H9 (cell line): Measurements from ENCODE around the gene ROBO2. TPM values are rescaled to one million over a fixed set of nuclear protein-coding genes. Genes with fewer than 3 reads are reported as not detected.

ENCODE experiments used
- DNase-seq: peaks from one replicate; pipeline ENCODE4 v3.0.0-alpha.2; 2017
- H2AFZ ChIP-seq: one replicate; pipeline ENCODE4 v1.6.1; 2013; ENCODE audit warnings: mild to moderate bottlenecking, low read length, control low read depth, moderate library complexity
- H2AK5ac ChIP-seq: 2 replicates; pipeline ENCODE4 v1.6.1; 2013; ENCODE audit warnings: low read length, control low read depth, mixed read lengths; ENCODE audit not compliant: insufficient read length
- H2BK120ac ChIP-seq: one replicate; pipeline ENCODE4 v1.6.1; 2013; ENCODE audit warnings: low read depth, mild to moderate bottlenecking, low read length, control low read depth, inconsistent platforms; ENCODE audit not compliant: poor library complexity, severe bottlenecking
- H2BK12ac ChIP-seq: 2 replicates; pipeline ENCODE4 v1.6.1; 2013; ENCODE audit warnings: low read length, control low read depth, mixed read lengths, low read depth; ENCODE audit not compliant: insufficient read length
- H2BK15ac ChIP-seq: 2 replicates; pipeline ENCODE4 v1.6.1; 2013; ENCODE audit warnings: low read depth, low read length, control low read depth
- H2BK20ac ChIP-seq: one replicate; pipeline ENCODE4 v1.6.1; 2013; ENCODE audit warnings: low read depth, mild to moderate bottlenecking, low read length, control low read depth, inconsistent platforms; ENCODE audit not compliant: poor library complexity, severe bottlenecking
- H2BK5ac ChIP-seq: 2 replicates; pipeline ENCODE4 v1.6.1; 2013; ENCODE audit warnings: low read length, control low read depth, mixed read lengths; ENCODE audit not compliant: insufficient read length
- H3K14ac ChIP-seq: 2 replicates; pipeline ENCODE4 v1.6.1; 2013; ENCODE audit warnings: low read length, control low read depth; ENCODE audit not compliant: insufficient read depth
- H3K18ac ChIP-seq: 2 replicates; pipeline ENCODE4 v1.6.1; 2013; ENCODE audit warnings: low read depth, mild to moderate bottlenecking, mixed read lengths, low read length, control low read depth; ENCODE audit not compliant: insufficient read length
- H3K23ac ChIP-seq: 2 replicates; pipeline ENCODE4 v1.6.1; 2013; ENCODE audit warnings: low read length, control low read depth, mixed read lengths, low read depth; ENCODE audit not compliant: insufficient read length
- H3K23me2 ChIP-seq: 2 replicates; pipeline ENCODE4 v1.6.1; 2013; ENCODE audit warnings: low read depth, mild to moderate bottlenecking, mixed read lengths, low read length, control low read depth; ENCODE audit not compliant: insufficient read length, poor library complexity, severe bottlenecking
- H3K27ac ChIP-seq: 2 replicates; pipeline ENCODE4 v1.5.1; 2013; ENCODE audit warnings: low read length, control low read depth, mixed read lengths, low read depth; ENCODE audit not compliant: insufficient read length
- H3K27me3 ChIP-seq: 2 replicates; pipeline ENCODE4 v1.6.1; 2013; ENCODE audit warnings: low read length, control low read depth, inconsistent platforms; ENCODE audit not compliant: insufficient read depth
- H3K4ac ChIP-seq: 2 replicates; pipeline ENCODE4 v1.6.1; 2013; ENCODE audit warnings: low read depth, mild to moderate bottlenecking, control low read depth, inconsistent platforms, low read length, moderate library complexity
- H3K4me1 ChIP-seq: 2 replicates; pipeline ENCODE4 v1.6.1; 2013; ENCODE audit warnings: low read length, control low read depth, inconsistent platforms; ENCODE audit not compliant: insufficient read depth
- H3K4me2 ChIP-seq: 2 replicates; pipeline ENCODE4 v1.6.1; 2013; ENCODE audit warnings: low read length, control low read depth, mixed read lengths; ENCODE audit not compliant: insufficient read length, insufficient read depth
- H3K56ac ChIP-seq: 2 replicates; pipeline ENCODE4 v1.6.1; 2013; ENCODE audit warnings: low read depth, mild to moderate bottlenecking, mixed read lengths, low read length, control low read depth; ENCODE audit not compliant: insufficient read length
- H3K79me1 ChIP-seq: 2 replicates; pipeline ENCODE4 v1.6.1; 2013; ENCODE audit warnings: low read depth, mild to moderate bottlenecking, moderate library complexity, low read length, control low read depth, inconsistent platforms; ENCODE audit not compliant: insufficient read depth, poor library complexity, severe bottlenecking
- H3K79me2 ChIP-seq: 2 replicates; pipeline ENCODE4 v1.6.1; 2013; ENCODE audit warnings: low read length, control low read depth, inconsistent platforms; ENCODE audit not compliant: insufficient read depth
- H3K9ac ChIP-seq: 2 replicates; pipeline ENCODE4 v1.6.1; 2013; ENCODE audit warnings: low read length, control low read depth, mixed read lengths; ENCODE audit not compliant: insufficient read length; ENCODE audit errors: extremely low read depth
- H3K9me3 ChIP-seq: one replicate; pipeline ENCODE4 v1.6.1; 2013; ENCODE audit warnings: low read depth, low read length, inconsistent platforms; ENCODE audit not compliant: control insufficient read depth
- H3T11ph ChIP-seq: one replicate; pipeline ENCODE4 v1.6.1; 2013; ENCODE audit warnings: mild to moderate bottlenecking, low read length, control low read depth, inconsistent platforms
- H4K20me1 ChIP-seq: one replicate; pipeline ENCODE4 v1.6.1; 2013; ENCODE audit not compliant: control insufficient read depth, insufficient read length, insufficient read depth
- H4K5ac ChIP-seq: 2 replicates; pipeline ENCODE4 v1.6.1; 2013; ENCODE audit warnings: low read depth, mild to moderate bottlenecking, mixed read lengths, low read length, control low read depth; ENCODE audit not compliant: insufficient read length
- H4K8ac ChIP-seq: replicated peaks from 2 replicates; pipeline ENCODE4 v1.6.1; 2013; ENCODE audit warnings: low read length, control low read depth, mixed read lengths, low read depth; ENCODE audit not compliant: insufficient read length
- H4K91ac ChIP-seq: 2 replicates; pipeline ENCODE4 v1.6.1; 2013; ENCODE audit warnings: low read depth, mild to moderate bottlenecking, moderate library complexity, mixed read lengths, low read length, control low read depth; ENCODE audit not compliant: insufficient read length
- H3K27ac Mint-ChIP-seq, 3 experiments: 2 replicates in 2 of 3; 3 replicates in 1 of 3; pipeline ENCODE4 v1.8.0; 2020 to 2021; ENCODE audit warnings: mixed read lengths in 3 of 3, mild to moderate bottlenecking in 1 of 3, moderate library complexity in 1 of 3
- H3K27me3 Mint-ChIP-seq: 2 replicates; pipeline ENCODE4 v1.8.0; 2021; ENCODE audit warnings: low read depth, mild to moderate bottlenecking, moderate library complexity, mixed read lengths
- H3K36me3 Mint-ChIP-seq, 3 experiments: 2 replicates in 2 of 3; 3 replicates in 1 of 3; pipeline ENCODE4 v1.8.0; 2020 to 2021; ENCODE audit warnings: low read depth in 3 of 3, mixed read lengths in 3 of 3; ENCODE audit not compliant: insufficient read depth in 1 of 3
- H3K4me1 Mint-ChIP-seq, 2 experiments: 2 replicates each; pipeline ENCODE4 v1.8.0; 2020; ENCODE audit warnings: mixed read lengths in 2 of 2
- H3K4me3 Mint-ChIP-seq, 2 experiments: 2 replicates in 1 of 2; 3 replicates in 1 of 2; pipeline ENCODE4 v1.8.0; 2020 to 2021; ENCODE audit warnings: mild to moderate bottlenecking in 2 of 2, mixed read lengths in 2 of 2, moderate library complexity in 1 of 2
- H3K9me3 Mint-ChIP-seq, 2 experiments: 2 replicates in 1 of 2; 3 replicates in 1 of 2; pipeline ENCODE4 v1.8.0; 2020; ENCODE audit warnings: mild to moderate bottlenecking in 2 of 2, mixed read lengths in 2 of 2, moderate library complexity in 1 of 2
- CTCF ChIP-seq: fragments of 200-600 bp; sonication (generic); conservative IDR thresholded peaks from 3 replicates; pipeline ENCODE4 v1.8.0; 2021; ENCODE audit warnings: antibody characterized with exemption, mild to moderate bottlenecking
- WGBS: extraction: QIAGEN DNeasy Blood & Tissue Kit; methylation state at CpG from one replicate; pipeline ENCODE4 v1.1.7; 2013; ENCODE audit warnings: missing lambda C conversion rate, low lambda C conversion rate, mixed read lengths; ENCODE audit not compliant: insufficient read length; ENCODE audit errors: extremely low coverage; 5-methylcytosine and 5-hydroxymethylcytosine counted together
- total RNA-seq: library from RNA; stranded (reverse); gene quantifications from 2 replicates; pipeline ENCODE4 v1.2.1, GENCODE V29; 2021

The ROBO2 gene
- total RNA-seq, 1 experiment from 2014 or later = 2.3 TPM

- Histone ChIP-seq H4K5ac (no peak overlapping the region), H3K9ac (no peak overlapping the region), H3K23me2 (no peaks in the 10 kb centered on the region), H2BK12ac (no peak overlapping the region), H2BK15ac (no peak overlapping the region), H4K91ac (no peak overlapping the region), H3K79me2 (no peaks in the 10 kb centered on the region), H2BK5ac (no peak overlapping the region), H3K14ac (no peak overlapping the region), H4K8ac (no peak overlapping the region), H3K4ac (no peak overlapping the region), H2BK20ac (no peak overlapping the region), H3K23ac (no peak overlapping the region), H3T11ph (no peak overlapping the region), H3K4me2 (no peak overlapping the region), H2BK120ac (no peak overlapping the region), H3K27ac (no peak overlapping the region), H3K18ac (no peak overlapping the region), H4K20me1 (no peaks in the 10 kb centered on the region), H3K9me3 (no peaks in the 10 kb centered on the region), H3K27me3 (no peaks in the 10 kb centered on the region), H2AK5ac (no peak overlapping the region), H3K56ac (no peak overlapping the region), H3K4me1 (no peaks in the 10 kb centered on the region), H3K79me1 (no peaks in the 10 kb centered on the region), H2AFZ (no peak overlapping the region)
- H3K36me3 Mint-ChIP-seq = peaks cover 0 to 3% (median 0%) of the 10 kb centered on the region in 3 experiments; a peak in 1 of 7 replicates
- no CpG with 5 or more reads among the region's 3 CpGs for WGBS
- H3K4me3 Mint-ChIP-seq = no peak overlapping the region
- H3K9me3 Mint-ChIP-seq = no peaks in the 10 kb centered on the region
- TF ChIP-seq CTCF = no peak
- no peaks in the 10 kb centered on the region for H3K27me3 Mint-ChIP-seq
- peaks cover 8 to 10% of the 10 kb centered on the region in 2 experiments for H3K4me1 Mint-ChIP-seq
- DNase-seq = no peak
- H3K27ac Mint-ChIP-seq = no peak overlapping the region
These were observed 562.8 kb downstream of the ROBO2 start for GRCh38 chr3:77602722-77603121.
